ENCODE results near the gene RHBDL3.

Gene RHBDL3

DNA sequence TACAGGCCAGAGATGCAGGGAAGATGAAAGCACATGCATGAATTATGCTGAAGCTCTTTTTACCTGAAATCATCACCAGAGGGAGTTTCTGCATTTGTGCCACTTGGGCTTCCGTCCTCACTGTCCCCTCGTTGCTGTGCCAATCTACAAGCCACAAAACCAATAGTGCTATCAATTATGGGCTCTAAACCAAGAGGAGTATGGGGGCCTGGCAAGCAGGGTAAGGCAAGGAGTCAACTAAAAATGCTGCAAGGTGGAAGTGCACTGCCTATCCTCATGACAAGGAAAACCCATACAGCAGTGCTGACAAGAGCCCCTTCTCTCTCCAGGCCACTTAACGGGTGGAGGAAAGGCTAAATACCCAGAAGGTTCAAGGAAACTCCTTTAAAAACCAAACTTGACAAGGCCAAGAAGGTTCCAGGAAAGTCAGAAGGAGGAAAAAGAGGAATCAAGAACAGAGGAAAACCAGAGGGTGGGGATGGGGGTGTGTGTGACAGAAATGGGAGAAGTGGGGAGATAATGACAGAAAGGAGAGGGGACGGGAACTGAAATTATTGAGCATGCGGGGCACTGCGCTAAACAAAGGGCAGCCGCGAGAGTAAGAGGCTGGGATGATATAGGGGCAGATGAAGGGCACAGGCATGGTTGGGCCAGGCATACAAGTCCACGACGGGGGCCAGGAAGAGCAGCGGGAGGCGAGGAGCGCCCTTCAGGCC is 75.7 kb downstream of the RHBDL3 start:
- no peaks in the 10 kb centered on the region for H3K27me3 ChIP-seq
- peaks cover 10% of the 10 kb centered on the region for H3K36me3 ChIP-seq
- H3K27ac ChIP-seq, result peak overlapping the region; percentile 73
- TF ChIP-seq, protein P1, sequence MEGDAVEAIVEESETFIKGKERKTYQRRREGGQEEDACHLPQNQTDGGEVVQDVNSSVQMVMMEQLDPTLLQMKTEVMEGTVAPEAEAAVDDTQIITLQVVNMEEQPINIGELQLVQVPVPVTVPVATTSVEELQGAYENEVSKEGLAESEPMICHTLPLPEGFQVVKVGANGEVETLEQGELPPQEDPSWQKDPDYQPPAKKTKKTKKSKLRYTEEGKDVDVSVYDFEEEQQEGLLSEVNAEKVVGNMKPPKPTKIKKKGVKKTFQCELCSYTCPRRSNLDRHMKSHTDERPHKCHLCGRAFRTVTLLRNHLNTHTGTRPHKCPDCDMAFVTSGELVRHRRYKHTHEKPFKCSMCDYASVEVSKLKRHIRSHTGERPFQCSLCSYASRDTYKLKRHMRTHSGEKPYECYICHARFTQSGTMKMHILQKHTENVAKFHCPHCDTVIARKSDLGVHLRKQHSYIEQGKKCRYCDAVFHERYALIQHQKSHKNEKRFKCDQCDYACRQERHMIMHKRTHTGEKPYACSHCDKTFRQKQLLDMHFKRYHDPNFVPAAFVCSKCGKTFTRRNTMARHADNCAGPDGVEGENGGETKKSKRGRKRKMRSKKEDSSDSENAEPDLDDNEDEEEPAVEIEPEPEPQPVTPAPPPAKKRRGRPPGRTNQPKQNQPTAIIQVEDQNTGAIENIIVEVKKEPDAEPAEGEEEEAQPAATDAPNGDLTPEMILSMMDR (IDR thresholded peaks at IDR 0.05), result no peak
- H3K9me3 ChIP-seq, result no peaks in the 10 kb centered on the region
- H3K4me3 ChIP-seq (ENCODE audit: low read depth in 1 of 2, low read length in 1 of 2), result peak overlapping the region; percentile 69 to 71
- peaks cover 17% of the 10 kb centered on the region in 2 experiments for H3K4me1 ChIP-seq (ENCODE audit: control insufficient read depth in 1 of 2, insufficient read depth in 1 of 2, low read depth in 1 of 2, low read length in 1 of 2)

DNA sequence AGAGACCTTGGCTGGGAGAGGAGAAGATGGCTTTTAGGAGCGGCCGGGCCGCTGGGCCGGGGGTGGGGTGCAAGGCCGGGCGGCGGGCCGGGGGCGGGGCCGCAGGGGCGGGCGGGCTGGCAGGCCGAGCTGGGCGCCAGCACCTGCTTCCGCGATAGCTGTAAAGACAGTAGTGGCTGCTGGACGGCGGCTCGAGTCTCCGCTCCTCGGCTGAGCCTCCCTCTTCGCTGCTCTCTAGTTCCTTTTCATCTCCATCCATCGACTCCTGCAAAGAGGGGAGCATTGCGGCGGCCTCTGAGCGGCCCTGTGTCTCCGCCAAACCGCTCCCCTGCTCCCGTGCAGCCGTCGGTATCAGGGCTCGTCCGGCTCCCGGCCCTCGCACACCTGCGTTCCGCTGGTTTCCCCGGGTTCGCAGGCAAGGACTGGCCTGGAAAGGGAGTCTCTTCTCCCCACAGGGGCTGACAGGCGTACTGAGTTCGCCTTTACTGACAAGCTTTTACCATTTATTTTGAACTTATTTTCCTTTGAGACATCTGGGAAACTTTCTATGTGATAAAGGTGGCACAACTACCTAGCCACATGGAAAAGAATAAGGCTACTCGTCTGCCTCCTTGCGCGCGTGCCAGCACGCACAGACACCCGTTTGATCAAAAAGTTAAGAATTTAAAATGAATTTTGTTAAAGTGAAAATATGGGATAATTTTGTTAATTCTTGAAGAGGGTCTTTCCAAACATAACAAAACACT is 76.4 kb downstream of the RHBDL3 start, which contains the start of gene C17orf75:
Gene C17orf75 (minus strand): TSS at position 317 of the 746 bp plus-strand sequence. CDS start 34 bp downstream, at position 283.
- Histone ChIP-seq H3K4me1 (ENCODE audit: control insufficient read depth in 1 of 2, insufficient read depth in 1 of 2, low read depth in 1 of 2, low read length in 1 of 2) (peaks cover 17% of the 10 kb centered on the region in 2 experiments), H3K27ac (peak within 1 kb of the TSS; percentile 73), H3K4me3 (ENCODE audit: low read depth in 1 of 2, low read length in 1 of 2) (peak within 1 kb of the TSS; percentile 69 to 71), H3K27me3 (no peaks in the 10 kb centered on the region), H3K9me3 (no peaks in the 10 kb centered on the region), H3K36me3 (peaks cover 3% of the 10 kb centered on the region)
- TF ChIP-seq, protein P1 (IDR thresholded peaks at IDR 0.05), result no peak

DNA sequence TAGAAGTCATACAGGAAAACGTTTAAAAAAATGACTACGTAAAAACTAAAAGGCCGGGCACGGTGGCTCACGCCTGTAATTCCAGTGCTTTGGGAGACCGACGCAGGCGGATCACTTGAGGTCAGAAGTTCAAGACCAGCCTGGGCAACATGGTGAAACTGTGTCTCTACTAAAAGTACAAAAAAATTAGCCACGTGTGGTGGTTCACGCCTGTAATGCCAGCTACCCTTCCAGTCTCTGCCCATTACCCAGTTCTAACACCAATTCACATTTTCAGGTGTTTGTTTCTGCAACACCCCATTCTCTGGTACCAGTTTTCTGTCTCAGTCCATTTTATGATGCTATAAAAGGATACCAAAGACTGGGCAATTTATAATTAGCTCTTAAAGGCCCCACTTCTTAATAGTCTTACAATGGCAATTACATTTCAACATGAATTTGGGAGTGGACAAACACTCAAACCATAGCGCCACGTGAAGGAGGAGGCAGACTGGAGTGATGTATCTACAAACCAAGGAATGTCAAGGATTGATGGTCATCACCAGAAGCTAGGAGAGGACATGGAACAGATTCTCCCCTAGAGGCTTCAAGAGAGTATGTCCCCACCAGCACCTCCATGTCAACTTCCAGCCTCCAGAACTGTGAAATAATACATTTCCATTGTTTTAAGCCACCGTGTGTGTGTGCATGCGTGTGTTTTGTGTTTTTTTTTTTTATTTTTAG is 77.1 kb downstream of the RHBDL3 start:
- Histone ChIP-seq H3K4me3 (ENCODE audit: low read depth in 1 of 2, low read length in 1 of 2) (peak overlapping the region; percentile 69 to 71), H3K27ac (peak overlapping the region; percentile 73), H3K36me3 (no peaks in the 10 kb centered on the region), H3K4me1 (ENCODE audit: control insufficient read depth in 1 of 2, insufficient read depth in 1 of 2, low read depth in 1 of 2, low read length in 1 of 2) (peaks cover 17% of the 10 kb centered on the region in 2 experiments), H3K9me3 (no peaks in the 10 kb centered on the region), H3K27me3 (no peaks in the 10 kb centered on the region)
- TF ChIP-seq, protein P1 (IDR thresholded peaks at IDR 0.05), result no peak

DNA sequence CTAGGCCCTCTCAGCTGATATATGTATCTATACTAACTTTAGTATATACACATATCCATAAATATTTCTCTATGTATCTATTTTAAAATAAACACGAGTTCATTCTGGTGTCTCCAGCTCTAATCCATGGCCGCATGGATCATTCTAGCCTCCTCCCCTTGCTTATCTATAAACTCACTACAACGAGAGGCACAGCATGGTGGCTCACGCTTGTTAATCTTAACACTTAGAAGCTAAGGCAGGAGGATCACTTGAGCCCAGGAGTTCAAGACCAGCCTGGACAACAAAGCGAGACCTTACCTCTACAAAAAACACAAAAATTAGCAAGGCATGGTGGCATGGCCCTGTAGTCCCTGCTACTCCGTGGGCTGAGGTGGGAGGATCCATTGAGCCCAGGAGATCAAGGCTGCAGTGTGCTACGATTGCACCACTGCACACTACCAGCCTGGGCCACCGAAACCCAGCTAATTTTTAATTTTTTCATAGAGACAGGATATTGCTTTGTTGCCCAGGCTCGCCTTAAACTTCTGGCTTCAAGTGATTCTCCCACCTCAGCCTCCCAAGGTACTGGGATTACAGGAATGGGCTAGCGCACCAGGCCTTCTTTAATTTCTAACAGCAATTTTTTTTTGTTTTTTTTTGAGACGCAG is 80.4 kb downstream of the RHBDL3 start:
- TF ChIP-seq, protein P1 (IDR thresholded peaks at IDR 0.05), result no peak
- no peaks in the 10 kb centered on the region for H3K27me3 ChIP-seq
- H3K9me3 ChIP-seq, result no peaks in the 10 kb centered on the region
- no peaks in the 10 kb centered on the region for H3K36me3 ChIP-seq
- no peak overlapping the region for H3K27ac ChIP-seq
- H3K4me1 ChIP-seq (ENCODE audit: control insufficient read depth in 1 of 2, insufficient read depth in 1 of 2, low read depth in 1 of 2, low read length in 1 of 2), result peaks cover 24 to 30% of the 10 kb centered on the region in 2 experiments
- H3K4me3 ChIP-seq (ENCODE audit: low read depth in 1 of 2, low read length in 1 of 2), result no peak overlapping the region

DNA sequence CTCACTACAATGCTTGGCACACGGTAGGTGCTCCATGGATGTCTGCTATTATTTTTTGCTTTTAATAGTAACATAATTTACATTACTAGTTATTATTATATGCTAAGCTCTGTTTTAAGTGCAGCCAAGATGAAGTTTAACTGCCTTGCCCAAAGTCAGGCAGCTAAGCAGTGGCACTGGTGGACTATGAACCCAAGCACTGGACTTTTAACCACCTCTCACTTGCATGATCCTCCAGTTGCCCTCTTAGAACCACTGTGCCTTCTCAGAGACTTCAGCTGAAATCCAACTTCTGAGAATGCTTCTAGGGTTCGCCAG is 82.8 kb downstream of the RHBDL3 start:
- H3K4me3 ChIP-seq (ENCODE audit: low read depth in 1 of 2, low read length in 1 of 2), result no peak overlapping the region
- H3K36me3 ChIP-seq, result peaks cover 13% of the 10 kb centered on the region
- H3K9me3 ChIP-seq, result no peaks in the 10 kb centered on the region
- H3K27me3 ChIP-seq, result no peaks in the 10 kb centered on the region
- peaks cover 26 to 31% of the 10 kb centered on the region in 2 experiments for H3K4me1 ChIP-seq (ENCODE audit: control insufficient read depth in 1 of 2, insufficient read depth in 1 of 2, low read depth in 1 of 2, low read length in 1 of 2)
- H3K27ac ChIP-seq, result no peak overlapping the region
- TF ChIP-seq, protein P1 (IDR thresholded peaks at IDR 0.05), result no peak
